ENCODE data around the gene SEMA5A.
A peak's percentile ranks its signal among the peaks of the same experiment; 100 is the strongest.

Gene SEMA5A

GRCh38 chr5:9348401-9348996 is 197.4 kb downstream of the SEMA5A start:
- H2AFZ ChIP-seq (ENCODE audit: low read length): no peak overlapping the region
- H3K27ac ChIP-seq (ENCODE audit: low read length): no peak overlapping the region
- TF ChIP-seq, protein P1, sequence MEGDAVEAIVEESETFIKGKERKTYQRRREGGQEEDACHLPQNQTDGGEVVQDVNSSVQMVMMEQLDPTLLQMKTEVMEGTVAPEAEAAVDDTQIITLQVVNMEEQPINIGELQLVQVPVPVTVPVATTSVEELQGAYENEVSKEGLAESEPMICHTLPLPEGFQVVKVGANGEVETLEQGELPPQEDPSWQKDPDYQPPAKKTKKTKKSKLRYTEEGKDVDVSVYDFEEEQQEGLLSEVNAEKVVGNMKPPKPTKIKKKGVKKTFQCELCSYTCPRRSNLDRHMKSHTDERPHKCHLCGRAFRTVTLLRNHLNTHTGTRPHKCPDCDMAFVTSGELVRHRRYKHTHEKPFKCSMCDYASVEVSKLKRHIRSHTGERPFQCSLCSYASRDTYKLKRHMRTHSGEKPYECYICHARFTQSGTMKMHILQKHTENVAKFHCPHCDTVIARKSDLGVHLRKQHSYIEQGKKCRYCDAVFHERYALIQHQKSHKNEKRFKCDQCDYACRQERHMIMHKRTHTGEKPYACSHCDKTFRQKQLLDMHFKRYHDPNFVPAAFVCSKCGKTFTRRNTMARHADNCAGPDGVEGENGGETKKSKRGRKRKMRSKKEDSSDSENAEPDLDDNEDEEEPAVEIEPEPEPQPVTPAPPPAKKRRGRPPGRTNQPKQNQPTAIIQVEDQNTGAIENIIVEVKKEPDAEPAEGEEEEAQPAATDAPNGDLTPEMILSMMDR (IDR thresholded peaks at IDR 0.05; ENCODE audit: low read length): no peak
- TF ChIP-seq EZH2 (optimal IDR thresholded peaks at IDR 0.05; ENCODE audit: low read depth, low read length) (no peak), EZH2phosphoT487 (IDR thresholded peaks at IDR 0.05; ENCODE audit: low read length) (no peak)

GRCh38 chr5:9347541-9348295 is 198.2 kb downstream of the SEMA5A start:
- H3K4me3 ChIP-seq (ENCODE audit: low read length): 0 out of 2 replicates have a peak overlapping the region, but pooled peaks have one; percentile 25
- no peaks in the 10 kb centered on the region for H3F3A ChIP-seq (ENCODE audit: insufficient read depth, low read length)
- no peak overlapping the region for H3K9ac ChIP-seq (ENCODE audit: low read length)
- no peak for DNase-seq
- H3K9me2 ChIP-seq (replicated peaks; ENCODE audit: insufficient read depth, low read length): no peaks in the 10 kb centered on the region
- no peaks in the 10 kb centered on the region for H3K79me2 ChIP-seq (ENCODE audit: low read length)
- H2AFZ ChIP-seq (ENCODE audit: low read length): no peak overlapping the region
- peak overlapping the region; percentile 47; the same call in 1 of the 2 replicates for H3K27ac ChIP-seq (ENCODE audit: low read length)
- H3K36me3 ChIP-seq (replicated peaks; ENCODE audit: insufficient read depth, low read length): no peaks in the 10 kb centered on the region
- H3K27me3 ChIP-seq (replicated peaks; ENCODE audit: insufficient read depth, low read length): no peaks in the 10 kb centered on the region
- TF ChIP-seq EZH2 (optimal IDR thresholded peaks at IDR 0.05; ENCODE audit: low read depth, low read length) (no peak), EZH2phosphoT487 (IDR thresholded peaks at IDR 0.05; ENCODE audit: low read length) (no peak)
- TF ChIP-seq, protein P1 (IDR thresholded peaks at IDR 0.05; ENCODE audit: low read length): no peak
- H3K9me3 ChIP-seq (replicated peaks; ENCODE audit: insufficient read depth, low read length): no peaks in the 10 kb centered on the region
- peak overlapping the region; percentile 48; the same call in 1 of the 2 replicates for H3K4me2 ChIP-seq (ENCODE audit: low read depth, low read length)
- no peaks in the 10 kb centered on the region for H4K20me1 ChIP-seq (ENCODE audit: insufficient read depth, low read length)
- H3K4me1 ChIP-seq (ENCODE audit: low read length): peaks cover 28% of the 10 kb centered on the region

More at GRCh38 chr5:9348401-9348996, 197.4 kb downstream of the SEMA5A start:
- no peak overlapping the region for H3K4me3 ChIP-seq (ENCODE audit: low read length)
- no peaks in the 10 kb centered on the region for H3K27me3 ChIP-seq (replicated peaks; ENCODE audit: insufficient read depth, low read length)
- H3K4me2 ChIP-seq (ENCODE audit: low read depth, low read length): no peak overlapping the region
- H3K9me3 ChIP-seq (replicated peaks; ENCODE audit: insufficient read depth, low read length): no peaks in the 10 kb centered on the region
- H3F3A ChIP-seq (ENCODE audit: insufficient read depth, low read length): no peaks in the 10 kb centered on the region
- no peaks in the 10 kb centered on the region for H3K36me3 ChIP-seq (replicated peaks; ENCODE audit: insufficient read depth, low read length)
- no peak for DNase-seq
- H3K79me2 ChIP-seq (ENCODE audit: low read length): no peaks in the 10 kb centered on the region
- no peaks in the 10 kb centered on the region for H4K20me1 ChIP-seq (ENCODE audit: insufficient read depth, low read length)
- H3K9me2 ChIP-seq (replicated peaks; ENCODE audit: insufficient read depth, low read length): no peaks in the 10 kb centered on the region
- H3K9ac ChIP-seq (ENCODE audit: low read length): no peak overlapping the region
- peaks cover 23% of the 10 kb centered on the region for H3K4me1 ChIP-seq (ENCODE audit: low read length)

DNA sequence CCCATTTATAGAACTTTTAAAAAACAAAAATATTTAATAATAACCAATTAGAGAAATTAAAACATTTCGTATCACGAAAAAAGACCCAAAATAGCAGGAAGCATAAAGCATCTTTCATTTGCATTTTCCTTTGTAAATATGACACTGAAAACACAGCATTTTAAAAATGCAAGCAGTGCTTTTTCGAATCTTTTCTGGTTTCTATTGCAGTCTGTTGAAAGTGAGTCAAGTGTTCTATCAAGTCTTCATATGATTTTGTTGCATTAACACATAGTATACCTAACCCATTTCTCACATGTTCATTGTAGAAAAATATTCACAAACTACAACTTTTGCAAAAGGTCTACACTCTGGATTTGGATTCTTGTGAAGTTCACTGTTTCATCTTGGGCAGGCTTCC is 198.8 kb downstream of the SEMA5A start:
- Histone ChIP-seq H3K4me2 (ENCODE audit: low read depth, low read length) (peak overlapping the region; percentile 48; the same call in 1 of the 2 replicates), H3K36me3 (replicated peaks; ENCODE audit: insufficient read depth, low read length) (no peaks in the 10 kb centered on the region), H3F3A (ENCODE audit: insufficient read depth, low read length) (no peaks in the 10 kb centered on the region), H3K9ac (ENCODE audit: low read length) (no peak overlapping the region), H3K27ac (ENCODE audit: low read length) (peak overlapping the region; percentile 47; the same call in 1 of the 2 replicates), H3K79me2 (ENCODE audit: low read length) (no peaks in the 10 kb centered on the region), H3K27me3 (replicated peaks; ENCODE audit: insufficient read depth, low read length) (no peaks in the 10 kb centered on the region), H3K9me3 (replicated peaks; ENCODE audit: insufficient read depth, low read length) (no peaks in the 10 kb centered on the region), H3K9me2 (replicated peaks; ENCODE audit: insufficient read depth, low read length) (no peaks in the 10 kb centered on the region), H4K20me1 (ENCODE audit: insufficient read depth, low read length) (no peaks in the 10 kb centered on the region), H3K4me3 (ENCODE audit: low read length) (0 out of 2 replicates have a peak overlapping the region, but pooled peaks have one; percentile 25), H3K4me1 (ENCODE audit: low read length) (peaks cover 28% of the 10 kb centered on the region), H2AFZ (ENCODE audit: low read length) (no peak overlapping the region)
- DNase-seq: peak; percentile 55
- TF ChIP-seq EZH2 (optimal IDR thresholded peaks at IDR 0.05; ENCODE audit: low read depth, low read length) (no peak), EZH2phosphoT487 (IDR thresholded peaks at IDR 0.05; ENCODE audit: low read length) (no peak)
- TF ChIP-seq, protein P1 (IDR thresholded peaks at IDR 0.05; ENCODE audit: low read length): no peak

All from MM.1S (cell line).